OCI-LY1 (cell line): ENCODE measurements around the gene ZBTB7A.

ENCODE experiments used
- H2AFZ ChIP-seq: fragments of 200-600 bp; sonication (generic), shearing (Covaris generic); 2 replicates; pipeline ENCODE4 v1.6.0; 2014; ENCODE audit warnings: antibody characterized with exemption, mild to moderate bottlenecking, low read length
- H3F3A ChIP-seq: fragments of 200-600 bp; sonication (generic), shearing (Covaris generic); 2 replicates; pipeline ENCODE4 v1.6.0; 2014; ENCODE audit warnings: mild to moderate bottlenecking, antibody characterized with exemption, low read length, moderate library complexity; ENCODE audit not compliant: insufficient read depth
- H3K27ac ChIP-seq: fragments of 200-600 bp; sonication (generic); 2 replicates; pipeline ENCODE4 v1.5.1; 2014; ENCODE audit warnings: low read length, mixed run types, mild to moderate bottlenecking, low read depth; ENCODE audit not compliant: poor library complexity, severe bottlenecking
- H3K27me3 ChIP-seq: fragments of 200-600 bp; sonication (generic); 2 replicates; pipeline ENCODE4 v1.6.0; 2014; ENCODE audit warnings: antibody characterized with exemption, mild to moderate bottlenecking, low read length, moderate library complexity; ENCODE audit not compliant: insufficient read depth
- H3K36me3 ChIP-seq: fragments of 200-600 bp; sonication (generic); 2 replicates; pipeline ENCODE4 v1.6.1; 2014; ENCODE audit warnings: mild to moderate bottlenecking, antibody characterized with exemption, low read length, moderate library complexity, mixed read lengths; ENCODE audit not compliant: insufficient read depth
- H3K4me1 ChIP-seq: fragments of 200-600 bp; sonication (generic); 2 replicates; pipeline ENCODE4 v1.5.1; 2014; ENCODE audit warnings: mild to moderate bottlenecking, low read length, moderate library complexity; ENCODE audit not compliant: insufficient read depth, severe bottlenecking
- H3K4me2 ChIP-seq: fragments of 200-600 bp; sonication (generic), shearing (Covaris generic); 2 replicates; pipeline ENCODE4 v1.6.1; 2014; ENCODE audit warnings: low read length
- H3K4me3 ChIP-seq: fragments of 200-600 bp; sonication (generic); 2 replicates; pipeline ENCODE4 v1.5.1; 2014; ENCODE audit warnings: low read length, low read depth, mild to moderate bottlenecking, mixed read lengths; ENCODE audit not compliant: poor library complexity, severe bottlenecking
- H3K79me2 ChIP-seq: fragments of 200-600 bp; shearing (Covaris generic); 2 replicates; pipeline ENCODE4 v1.6.1; 2016; ENCODE audit warnings: mixed run types, low read length, mixed read lengths; ENCODE audit not compliant: insufficient read depth
- H3K9ac ChIP-seq: fragments of 200-600 bp; sonication (generic), shearing (Covaris generic); 2 replicates; pipeline ENCODE4 v1.6.1; 2014; ENCODE audit warnings: mild to moderate bottlenecking, low read length, mixed read lengths
- H3K9me2 ChIP-seq: fragments of 200-600 bp; sonication (generic), shearing (Covaris generic); 2 replicates; pipeline ENCODE4 v1.6.1; 2014; ENCODE audit warnings: low read depth, mild to moderate bottlenecking, low read length, mixed read lengths
- H3K9me3 ChIP-seq: fragments of 200-600 bp; shearing (Covaris generic); 2 replicates; pipeline ENCODE4 v1.6.1; 2014; ENCODE audit warnings: low read length, mixed read lengths
- H4K20me1 ChIP-seq: fragments of 200-600 bp; sonication (generic), shearing (Covaris generic); 2 replicates; pipeline ENCODE4 v1.6.0; 2016; ENCODE audit warnings: mild to moderate bottlenecking, low read length; ENCODE audit not compliant: insufficient read depth
- CTCF ChIP-seq: fragments of 200-600 bp; sonication (generic), shearing (Covaris generic); IDR thresholded peaks from 2 replicates; pipeline ENCODE4 v1.5.1; 2017; ENCODE audit warnings: mild to moderate bottlenecking, antibody characterized with exemption, low read length, moderate library complexity, mixed read lengths
- EZH2 ChIP-seq: fragments of 200-600 bp; sonication (generic), shearing (Covaris generic); IDR thresholded peaks from 2 replicates; pipeline ENCODE4 v1.8.0; 2017; ENCODE audit warnings: borderline replicate concordance, mixed run types, mild to moderate bottlenecking, antibody characterized with exemption, low read length, moderate library complexity, mixed read lengths

Gene ZBTB7A

GRCh38 chr19:4042064-4042730, 24.5 kb downstream of the ZBTB7A start:
- Histone ChIP-seq H3K79me2 (peaks cover 6% of the 10 kb centered on the region; the same call in 1 of the 2 replicates), H4K20me1 (no peaks in the 10 kb centered on the region), H3K9me2 (no peaks in the 10 kb centered on the region), H3K9ac (no peak overlapping the region), H2AFZ (no peak overlapping the region), H3K36me3 (peaks cover 39% of the 10 kb centered on the region), H3F3A (no peaks in the 10 kb centered on the region), H3K4me2 (no peak overlapping the region), H3K9me3 (no peaks in the 10 kb centered on the region), H3K27ac (no peak overlapping the region), H3K4me1 (no peaks in the 10 kb centered on the region), H3K27me3 (no peaks in the 10 kb centered on the region), H3K4me3 (no peak overlapping the region)
- TF ChIP-seq CTCF (no peak), EZH2 (no peak)

GRCh38 chr19:4038661-4039423, 27.9 kb downstream of the ZBTB7A start:
- H3K36me3 ChIP-seq, result peaks cover 45% of the 10 kb centered on the region
- H3K4me2 ChIP-seq, result no peak overlapping the region
- H3K4me3 ChIP-seq, result no peak overlapping the region
- no peaks in the 10 kb centered on the region for H3F3A ChIP-seq
- no peaks in the 10 kb centered on the region for H3K9me3 ChIP-seq
- no peaks in the 10 kb centered on the region for H3K79me2 ChIP-seq
- TF ChIP-seq CTCF (no peak), EZH2 (no peak)
- H3K9me2 ChIP-seq, result no peaks in the 10 kb centered on the region
- no peaks in the 10 kb centered on the region for H4K20me1 ChIP-seq
- H3K9ac ChIP-seq, result no peak overlapping the region
- H3K27me3 ChIP-seq, result no peaks in the 10 kb centered on the region
- H3K4me1 ChIP-seq, result no peaks in the 10 kb centered on the region
- H2AFZ ChIP-seq, result no peak overlapping the region
- no peak overlapping the region for H3K27ac ChIP-seq

GRCh38 chr19:4038057-4038456, 28.6 kb downstream of the ZBTB7A start:
- Histone ChIP-seq H3F3A (no peaks in the 10 kb centered on the region), H2AFZ (no peak overlapping the region), H4K20me1 (no peaks in the 10 kb centered on the region), H3K4me1 (no peaks in the 10 kb centered on the region), H3K79me2 (no peaks in the 10 kb centered on the region), H3K27ac (no peak overlapping the region), H3K9me3 (no peaks in the 10 kb centered on the region), H3K27me3 (no peaks in the 10 kb centered on the region), H3K4me2 (no peak overlapping the region), H3K4me3 (no peak overlapping the region), H3K9me2 (no peaks in the 10 kb centered on the region), H3K36me3 (peaks cover 51% of the 10 kb centered on the region), H3K9ac (no peak overlapping the region)
- TF ChIP-seq CTCF (no peak), EZH2 (no peak)
